GM12878 (cell line): ENCODE data around the gene SCTR. TPM values are rescaled to one million over a fixed set of nuclear protein-coding genes. Genes with fewer than 3 reads are reported as not detected.
A peak's percentile ranks its signal among the peaks of the same experiment; 100 is the strongest.
"Not testable (repeated sequence)": the region's sequence is repeated elsewhere in the genome, so short reads cannot be mapped to it uniquely, and the experiment has no call there.

Experiments
- ATAC-seq: fragments of 200-7000 bp; cut with Tn5 transposase; 3 replicates; pipeline ENCODE4 v1.9.1; 2020; ENCODE audit warnings: mild to moderate bottlenecking, moderate library complexity
- BruUV-seq: library from RNA; stranded (reverse); fragments of 400-500 nt; replicated peaks from 2 replicates; lab custom pipeline; 2021; lab: Mats Ljungman, UMichigan
- CTCF ChIA-PET: fragments of 300-600 bp; sonication (Branson Sonifier 250); formaldehyde crosslinking; extraction: SDS; loops from one replicate; lab custom pipeline; 2021; ENCODE audit warnings: inconsistent platforms; lab: Yijun Ruan, JAX
- POLR2A ChIA-PET: fragments of 350-600 bp; formaldehyde crosslinking; extraction: SDS; loops from one replicate; lab custom pipeline; 2021; ENCODE audit warnings: inconsistent platforms; lab: Charles Lee
- RAD21 ChIA-PET: fragments of 300-600 bp; sonication (Branson Sonifier 250); formaldehyde crosslinking; loops from one replicate; lab custom pipeline; 2023; ENCODE audit warnings: antibody characterized with exemption; ENCODE audit not compliant: unreplicated experiment; lab: Charles Lee
- SMC1A ChIA-PET: fragments of 300-600 bp; sonication (Branson Sonifier 250); formaldehyde crosslinking; loops from one replicate; lab custom pipeline; 2023; ENCODE audit not compliant: unreplicated experiment, uncharacterized antibody; lab: Charles Lee
- DNase-seq: peaks from one replicate; pipeline ENCODE4 v3.0.0-alpha.2; 2011; ENCODE audit warnings: low read depth, low spot score
- FAIRE-seq: peaks from 3 replicates; lab custom pipeline; 2011; peaks lifted over from hg19 to GRCh38; lab: Jason Lieb, UNC
- H2AFZ ChIP-seq: 2 replicates; pipeline ENCODE4 v1.6.0; 2011; ENCODE audit warnings: low read depth, low read length, control low read depth; ENCODE audit not compliant: control insufficient read depth
- H3K27ac ChIP-seq: 2 replicates; pipeline ENCODE4 v1.5.1; 2011; ENCODE audit warnings: control low read depth; ENCODE audit not compliant: control insufficient read depth, insufficient read depth
- H3K27me3 ChIP-seq, 2 experiments: replicated peaks in 1 of 2; 2 replicates each; pipeline versions ENCODE4 v1.6.0 to v1.6.1; 2011; ENCODE audit warnings: low read length in 1 of 2; ENCODE audit not compliant: control insufficient read depth in 2 of 2, insufficient read depth in 2 of 2
- H3K36me3 ChIP-seq, 2 experiments: 2 replicates each; pipeline ENCODE4 v1.5.1; 2011; ENCODE audit warnings: low read length in 1 of 2; ENCODE audit not compliant: control insufficient read depth in 2 of 2, insufficient read depth in 2 of 2
- H3K4me1 ChIP-seq: 2 replicates; pipeline ENCODE4 v1.6.1; 2011; ENCODE audit warnings: mild to moderate bottlenecking, low read length, moderate library complexity, mixed read lengths; ENCODE audit not compliant: control insufficient read depth, insufficient read depth
- H3K4me2 ChIP-seq: 2 replicates; pipeline ENCODE4 v1.6.0; 2011; ENCODE audit warnings: control low read depth; ENCODE audit not compliant: control insufficient read depth, insufficient read depth
- H3K4me3 ChIP-seq: fragments of 200-600 bp; sonication (generic); 2 replicates; pipeline ENCODE4 v1.5.1; 2016
- H3K79me2 ChIP-seq: 2 replicates; pipeline ENCODE4 v1.6.0; 2011; ENCODE audit warnings: low read length; ENCODE audit not compliant: control insufficient read depth, insufficient read depth
- H3K9ac ChIP-seq: 2 replicates; pipeline ENCODE4 v1.8.0; 2011; ENCODE audit warnings: low read length, control low read depth, mixed read lengths; ENCODE audit not compliant: control insufficient read depth, insufficient read depth
- H3K9me3 ChIP-seq: replicated peaks from 3 replicates; pipeline ENCODE4 v1.5.1; 2011; ENCODE audit warnings: mild to moderate bottlenecking, low read length; ENCODE audit not compliant: control insufficient read depth, insufficient read depth
- H4K20me1 ChIP-seq: 2 replicates; pipeline ENCODE4 v1.6.0; 2011; ENCODE audit not compliant: control insufficient read depth, insufficient read depth
- ELK1 ChIP-seq: IDR thresholded peaks from 2 replicates; pipeline ENCODE4 v1.6.1; 2012; ENCODE audit warnings: low read depth, low read length, improper control_type of control experiment
- ETV6 ChIP-seq, 2 experiments: fragments of 450-650 bp in 1 of 2; IDR thresholded peaks in 1 of 2; conservative IDR thresholded peaks in 1 of 2; 2 replicates each; pipeline ENCODE4 v1.6.1; 2014; ENCODE audit warnings: antibody characterized with exemption in 1 of 2, borderline replicate concordance in 1 of 2, low read depth in 1 of 2, mild to moderate bottlenecking in 1 of 2, moderate library complexity in 1 of 2
- PKNOX1 ChIP-seq: fragments of 450-650 bp; IDR thresholded peaks from 2 replicates; pipeline ENCODE4 v1.6.1; 2016; ENCODE audit warnings: mild to moderate bottlenecking
- RAD51 ChIP-seq: fragments of 450-650 bp; IDR thresholded peaks from 2 replicates; pipeline ENCODE4 v1.6.1; 2016; ENCODE audit warnings: moderate library complexity, mild to moderate bottlenecking, inconsistent platforms
- SKIL ChIP-seq: fragments of 450-650 bp; IDR thresholded peaks from 2 replicates; pipeline ENCODE4 v1.6.1; 2017; ENCODE audit warnings: mild to moderate bottlenecking, low read depth, inconsistent platforms; ENCODE audit not compliant: poor library complexity, severe bottlenecking
- ZNF217 ChIP-seq: fragments of 450-650 bp; IDR thresholded peaks from 2 replicates; pipeline ENCODE4 v1.6.1; 2017; ENCODE audit warnings: antibody characterized with exemption, mild to moderate bottlenecking
- WGBS: methylation state at CpG from one replicate; pipeline ENCODE4 v1.1.6; 2016; ENCODE audit warnings: low lambda C conversion rate; ENCODE audit not compliant: insufficient replicate concordance, insufficient coverage; ENCODE audit errors: missing lambda C conversion rate; 5-methylcytosine and 5-hydroxymethylcytosine counted together
- in situ Hi-C: fragments of 300-500 bp; cut with MboI; formaldehyde crosslinking; loops from 9 replicates; pipeline ENCODE4 v1.14.3; 2018; ENCODE audit warnings: mixed read lengths
- intact Hi-C: fragments of 100-400 bp; cut with micrococcal nuclease; formaldehyde crosslinking; loops from one replicate; pipeline ENCODE4 v1.14.2; 2022; ENCODE audit not compliant: unreplicated experiment
- polyA plus RNA-seq, 11 experiments: library from polyadenylated mRNA; depleted of rRNA in 4 of 11; unstranded in 6 of 11; stranded (reverse) in 5 of 11; fragments of >200 nt; fragmentation: Nextera tagmentation in 4 of 11; fragmentation: Illumina TruSeq in 1 of 11; extraction: Ambion mirVana in 4 of 11; extraction: Trizol in 1 of 11; gene quantifications; 1 replicate in 1 of 11; 2 replicates in 10 of 11; pipeline versions ENCODE4 v1.2.1 to v1.2.3, GENCODE V29; 2011 to 2016; ENCODE audit warnings: inconsistent platforms in 2 of 11, missing spikeins in 2 of 11, low read depth in 1 of 11
- total RNA-seq, 4 experiments: library from RNA; depleted of rRNA in 3 of 4; stranded (reverse); fragments of >200 nt in 3 of 4; fragmentation: Illumina TruSeq in 1 of 4; extraction: Trizol in 1 of 4; gene quantifications; 2 replicates each; pipeline versions ENCODE4 v1.2.1 to v1.2.3, GENCODE V29; 2013 to 2021

SCTR gene
- total and polyA plus RNA-seq, 10 of the 15 experiments (the other 5 are each of a cell fraction or from before 2014, with no cell fraction given), result 0.26 TPM; not detected in 9

GRCh38 chr2:119403618-119404017, 120.7 kb downstream of the SCTR start:
- H3K27ac ChIP-seq, intact Hi-C loops, ATAC-seq, FAIRE-seq, H3K4me2 ChIP-seq, H3K79me2 ChIP-seq, DNase-seq, H3K4me3 ChIP-seq, H3K9ac ChIP-seq, H2AFZ ChIP-seq, H3K36me3 ChIP-seq, H3K4me1 ChIP-seq, BruUV-seq, H3K27me3 ChIP-seq, H4K20me1 ChIP-seq, H3K9me3 ChIP-seq, in situ Hi-C loops, POLR2A ChIA-PET: not testable (repeated sequence)
- SMC1A ChIA-PET, result interaction anchor here (0.9 to 3.9 kb wide), 4 partner anchors 13 to 76 kb away, joined by 3 to 24 read pairs (median 4); no protein-coding TSS in a partner anchor
- CTCF ChIA-PET, result interaction anchor here (1.3 to 10.3 kb wide), 2 partner anchors 11 to 74 kb away, joined by 4 to 187 read pairs; no protein-coding TSS in a partner anchor
- WGBS, result 63% methylated on average over 10 of the region's 12 CpGs
- RAD21 ChIA-PET, result interaction anchor here (7.3 kb wide), 1 partner anchor 72 kb away, joined by 75 read pairs; no protein-coding TSS in a partner anchor

- no peak overlapping the region; the same call in 1 of the 2 replicates for H2AFZ ChIP-seq
- FAIRE-seq (no peak), ATAC-seq (peak; percentile 30; the same call in 2 of the 3 replicates), DNase-seq (no peak)
- ChIA-PET CTCF (interaction anchor here (1.3 to 10.3 kb wide), 2 partner anchors 12 to 75 kb away, joined by 4 to 187 read pairs; no protein-coding TSS in a partner anchor), POLR2A (no interaction called here), SMC1A (interaction anchor here (1.6 to 2.1 kb wide), 2 partner anchors 12 to 77 kb away, joined by 3 to 6 read pairs; no protein-coding TSS in a partner anchor), RAD21 (no interaction called here)
- intact Hi-C loops (no loop called here), in situ Hi-C loops (no loop called here)
- no TSS peak for BruUV-seq
- H3K4me3 ChIP-seq, result no peak overlapping the region
- H3K36me3 ChIP-seq, result no peaks in the 10 kb centered on the region
- no peaks in the 10 kb centered on the region for H3K4me1 ChIP-seq
- no peak overlapping the region for H3K9ac ChIP-seq
- 60% methylated on average over 10 of the region's 10 CpGs for WGBS
- no peak overlapping the region for H3K27ac ChIP-seq
- H4K20me1 ChIP-seq, result no peaks in the 10 kb centered on the region
- H3K27me3 ChIP-seq, result no peaks in the 10 kb centered on the region
- TF ChIP-seq RAD51 (no peak), PKNOX1 (no peak), ELK1 (no peak), SKIL (no peak), ETV6 (conservative IDR thresholded peaks at IDR 0.05 in 1 of 2, IDR thresholded peaks at IDR 0.05 in 1 of 2; ENCODE audit: borderline replicate concordance in 1 of 2, low read depth in 1 of 2) (no peak), ZNF217 (no peak)
- no peaks in the 10 kb centered on the region for H3K79me2 ChIP-seq
- no peak overlapping the region for H3K4me2 ChIP-seq
- H3K9me3 ChIP-seq, result no peaks in the 10 kb centered on the region
Observed at GRCh38 chr2:119402645-119403560, 121.4 kb downstream of the SCTR start.
